ENCODE results near the gene RADIL. TPM values are rescaled to one million over a fixed set of nuclear protein-coding genes. Genes with fewer than 3 reads are reported as not detected.

Gene RADIL
- 1 to 10 TPM in 2 of 3 donors, under 1 TPM in 1; 0.35 to 7.4 (median 1.1) TPM for total RNA-seq
- long read RNA-seq, donor 1, partial matches to known transcripts: 8 of 10 reads
- long read RNA-seq, donor 1, other reads (novel, unspliced or antisense): 1 of 10 reads
- long read RNA-seq, donor 2, partial matches to known transcripts: 1 of 1 reads
- long read RNA-seq, donor 2, other reads (novel, unspliced or antisense): 0 of 1 reads

- ATAC-seq: peak; percentile 98
- peak; percentile 86 to 89 (median 88) for DNase-seq
- intact Hi-C loops (cut with DNase I, micrococcal nuclease): no loop called here
- Histone ChIP-seq H3K9me3 (no peaks in the 10 kb centered on the region), H3K4me1 (ENCODE audit: low read depth) (peaks cover 3% of the 10 kb centered on the region), H3K4me3 (no peak within 1 kb of the TSS), H3K36me3 (ENCODE audit: low read depth) (no peaks in the 10 kb centered on the region)
- TF ChIP-seq CTCF (IDR thresholded peaks at IDR 0.05): peak; percentile 45
These were observed at the start of gene RADIL for GRCh38 chr7:4883372-4884144. Gene RADIL, minus strand, starts transcription at chr7:4883716. Its CDS starts 5,577 bp downstream, at chr7:4878139.

GRCh38 chr7:4931943-4932342 is 48.4 kb upstream of the RADIL start:
- peak; percentile 61 for ATAC-seq
- no peaks in the 10 kb centered on the region for H3K4me1 ChIP-seq (ENCODE audit: low read depth)
- H3K36me3 ChIP-seq (ENCODE audit: low read depth): no peaks in the 10 kb centered on the region
- peak in 1 of 3 donors; percentile 33 for DNase-seq
- H3K9me3 ChIP-seq: no peaks in the 10 kb centered on the region
- TF ChIP-seq CTCF (IDR thresholded peaks at IDR 0.05): no peak
- intact Hi-C loops (cut with DNase I, micrococcal nuclease): no loop called here
- H3K4me3 ChIP-seq: no peak overlapping the region

- no peaks in the 10 kb centered on the region for H3K36me3 ChIP-seq (ENCODE audit: low read depth)
- H3K4me1 ChIP-seq (ENCODE audit: low read depth): no peaks in the 10 kb centered on the region
- intact Hi-C loops (cut with DNase I, micrococcal nuclease): no loop called here
- H3K4me3 ChIP-seq: no peak overlapping the region
- TF ChIP-seq CTCF (IDR thresholded peaks at IDR 0.05): no peak
- no peaks in the 10 kb centered on the region for H3K9me3 ChIP-seq
- ATAC-seq (no peak), DNase-seq (no peak)
These were observed 45.5 kb upstream of the RADIL start for GRCh38 chr7:4929005-4929404.

- Histone ChIP-seq H3K36me3 (ENCODE audit: low read depth) (no peaks in the 10 kb centered on the region), H3K4me3 (no peak overlapping the region), H3K9me3 (no peaks in the 10 kb centered on the region), H3K4me1 (ENCODE audit: low read depth) (no peaks in the 10 kb centered on the region)
- ATAC-seq (no peak), DNase-seq (no peak)
- TF ChIP-seq CTCF (IDR thresholded peaks at IDR 0.05): no peak
- intact Hi-C loops (cut with DNase I, micrococcal nuclease): no loop called here
These were observed 44.9 kb upstream of the RADIL start for GRCh38 chr7:4928445-4928844.

- no peak overlapping the region for H3K4me3 ChIP-seq
- no peaks in the 10 kb centered on the region for H3K36me3 ChIP-seq (ENCODE audit: low read depth)
- ATAC-seq (no peak), DNase-seq (no peak)
- no peaks in the 10 kb centered on the region for H3K4me1 ChIP-seq (ENCODE audit: low read depth)
- no peaks in the 10 kb centered on the region for H3K9me3 ChIP-seq
- intact Hi-C loops (cut with DNase I, micrococcal nuclease): no loop called here
- TF ChIP-seq CTCF (IDR thresholded peaks at IDR 0.05): no peak
These were observed 36.7 kb upstream of the RADIL start for GRCh38 chr7:4919969-4920766.
